Activated CD4-positive, alpha-beta T cell treated with anti-CD3 and anti-CD28 coated beads, Interleukin-2, amount 10 ng/mL, durations not matched to agents 24 days and 14 days (primary cell): ENCODE data around the gene MRPL28. TPM values are rescaled to one million over a fixed set of nuclear protein-coding genes. Genes with fewer than 3 reads are reported as not detected.
A peak's percentile ranks its signal among the peaks of the same experiment; 100 is the strongest.

Source experiments
- DNase-seq: peaks from one replicate; pipeline ENCODE4 v3.0.0; 2022
- H3K27ac Mint-ChIP-seq: one replicate; pipeline ENCODE4 v1.8.0; 2022; ENCODE audit warnings: mild to moderate bottlenecking, mixed read lengths
- H3K27me3 Mint-ChIP-seq: one replicate; pipeline ENCODE4 v1.8.0; 2022; ENCODE audit warnings: mixed read lengths
- H3K36me3 Mint-ChIP-seq: one replicate; pipeline ENCODE4 v1.8.0; 2022; ENCODE audit warnings: low read depth, mild to moderate bottlenecking, mixed read lengths
- H3K4me1 Mint-ChIP-seq: one replicate; pipeline ENCODE4 v1.8.0; 2021; ENCODE audit warnings: mixed read lengths
- H3K4me3 Mint-ChIP-seq: one replicate; pipeline ENCODE4 v1.8.0; 2022; ENCODE audit warnings: mild to moderate bottlenecking, moderate library complexity, mixed read lengths
- H3K9me3 Mint-ChIP-seq: one replicate; pipeline ENCODE4 v1.8.0; 2021; ENCODE audit warnings: mixed read lengths
- intact Hi-C: fragments of 100-400 bp; cut with micrococcal nuclease; formaldehyde crosslinking; loops from one replicate; pipeline ENCODE4 v1.15.1; 2023
- total RNA-seq: library from RNA; stranded (reverse); gene quantifications from 2 replicates; pipeline ENCODE4 v1.2.3, GENCODE V29; 2022

The MRPL28 gene
- total RNA-seq, 1 donor from 2014 or later = 109 TPM

- H3K4me3 Mint-ChIP-seq = peak overlapping the region; percentile 71
- no peaks in the 10 kb centered on the region for H3K9me3 Mint-ChIP-seq
- DNase-seq = no peak
- H3K27ac Mint-ChIP-seq = no peak overlapping the region
- peaks cover 35% of the 10 kb centered on the region for H3K4me1 Mint-ChIP-seq
- intact Hi-C loops = loop anchor here (2.0 kb wide), 1 partner anchor 27 kb away; no protein-coding TSS in a partner anchor
- no peaks in the 10 kb centered on the region for H3K27me3 Mint-ChIP-seq
- H3K36me3 Mint-ChIP-seq = peaks cover 9% of the 10 kb centered on the region
These were observed 46.2 kb downstream of the MRPL28 start for GRCh38 chr16:324201-324450.

GRCh38 chr16:322476-323143 lies 47.7 kb downstream of the MRPL28 start:
- peaks cover 14% of the 10 kb centered on the region for H3K36me3 Mint-ChIP-seq
- H3K9me3 Mint-ChIP-seq = no peaks in the 10 kb centered on the region
- peaks cover 40% of the 10 kb centered on the region for H3K4me1 Mint-ChIP-seq
- intact Hi-C loops = no loop called here
- H3K27me3 Mint-ChIP-seq = no peaks in the 10 kb centered on the region
- H3K27ac Mint-ChIP-seq = no peak overlapping the region
- no peak for DNase-seq
- no peak overlapping the region for H3K4me3 Mint-ChIP-seq

DNA sequence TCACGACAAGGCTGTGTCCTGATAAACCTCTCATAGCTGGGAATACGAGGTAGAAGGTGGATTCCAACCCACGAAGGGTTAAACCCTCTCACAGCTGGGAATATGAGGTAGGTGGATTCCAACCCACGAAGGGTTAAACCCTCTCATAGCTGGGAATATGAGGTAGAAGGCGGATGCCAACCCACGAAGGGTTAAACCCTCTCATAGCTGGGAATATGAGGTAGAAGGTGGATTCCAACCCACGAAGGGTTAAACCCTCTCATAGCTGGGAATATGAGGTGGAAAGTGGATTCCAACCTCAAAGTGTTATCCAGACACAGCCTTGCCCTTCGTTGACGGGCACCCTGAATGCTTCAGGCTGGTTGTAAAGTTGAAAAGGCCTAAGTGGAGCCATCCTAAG lies 48.8 kb downstream of the MRPL28 start:
- DNase-seq = no peak
- Mint-ChIP-seq H3K4me1 (peaks cover 36% of the 10 kb centered on the region), H3K4me3 (no peak overlapping the region), H3K27ac (no peak overlapping the region), H3K9me3 (no peaks in the 10 kb centered on the region), H3K36me3 (peaks cover 15% of the 10 kb centered on the region), H3K27me3 (no peaks in the 10 kb centered on the region)
- intact Hi-C loops = no loop called here

- Mint-ChIP-seq H3K4me3 (no peak overlapping the region), H3K27ac (no peak overlapping the region), H3K36me3 (peaks cover 12% of the 10 kb centered on the region), H3K9me3 (no peaks in the 10 kb centered on the region), H3K27me3 (no peaks in the 10 kb centered on the region), H3K4me1 (peaks cover 32% of the 10 kb centered on the region)
- intact Hi-C loops = no loop called here
- no peak for DNase-seq
These were observed 50.1 kb downstream of the MRPL28 start for GRCh38 chr16:320206-320605.

- no peaks in the 10 kb centered on the region for H3K27me3 Mint-ChIP-seq
These were observed 51.7 kb downstream of the MRPL28 start for GRCh38 chr16:318628-319027.

GRCh38 chr16:317583-317982 lies 52.8 kb downstream of the MRPL28 start:
- intact Hi-C loops = no loop called here
- H3K27ac Mint-ChIP-seq = no peak overlapping the region
- no peak for DNase-seq
- H3K4me3 Mint-ChIP-seq = no peak overlapping the region
- no peaks in the 10 kb centered on the region for H3K9me3 Mint-ChIP-seq
- H3K4me1 Mint-ChIP-seq = peaks cover 15% of the 10 kb centered on the region
- no peaks in the 10 kb centered on the region for H3K27me3 Mint-ChIP-seq
- H3K36me3 Mint-ChIP-seq = peaks cover 14% of the 10 kb centered on the region

More at GRCh38 chr16:318628-319027, 51.7 kb downstream of the MRPL28 start:
- H3K4me3 Mint-ChIP-seq = no peak overlapping the region
- H3K4me1 Mint-ChIP-seq = peaks cover 19% of the 10 kb centered on the region
- no peak for DNase-seq
- no peaks in the 10 kb centered on the region for H3K9me3 Mint-ChIP-seq
- peaks cover 11% of the 10 kb centered on the region for H3K36me3 Mint-ChIP-seq
- no peak overlapping the region for H3K27ac Mint-ChIP-seq
- intact Hi-C loops = no loop called here

Other genes with a start within 250 kb of the MRPL28 start
- gene NPRL3, start 231.9 kb downstream of the MRPL28 start, total RNA-seq = 52.9 and 53.8 TPM in 2 replicates
- not detected in 2 replicates for gene HBZ, start 217.9 kb downstream of the MRPL28 start, total RNA-seq
- gene HBM, start 204.6 kb downstream of the MRPL28 start, total RNA-seq = not detected in 2 replicates
- 0.33 TPM in 1 of 2 replicates, not detected in the other for gene HBA2, start 197.7 kb downstream of the MRPL28 start, total RNA-seq
- gene HBA1, start 193.9 kb downstream of the MRPL28 start, total RNA-seq = not detected in 2 replicates
- gene HBQ1, start 190.1 kb downstream of the MRPL28 start, total RNA-seq = 0.69 and 1.6 TPM in 2 replicates
- 82.3 and 87.9 TPM in 2 replicates for gene LUC7L, start 141.1 kb downstream of the MRPL28 start, total RNA-seq
- 17.3 and 18.6 TPM in 2 replicates for gene FAM234A, start 135.7 kb downstream of the MRPL28 start, total RNA-seq
- gene RGS11, start 94.6 kb downstream of the MRPL28 start, total RNA-seq = 0.14 TPM in 1 of 2 replicates, not detected in the other
- gene ARHGDIG, start 89.9 kb downstream of the MRPL28 start, total RNA-seq = not detected in 2 replicates
- not detected in 2 replicates for gene PDIA2, start 87.4 kb downstream of the MRPL28 start, total RNA-seq
- gene AXIN1, start 17.8 kb downstream of the MRPL28 start, total RNA-seq = 26.7 and 27.9 TPM in 2 replicates
- 34.1 and 37.8 TPM in 2 replicates for gene PGAP6, start 11.4 kb upstream of the MRPL28 start, total RNA-seq
- 64.3 and 64.8 TPM in 2 replicates for gene NME4, start 26.7 kb upstream of the MRPL28 start, total RNA-seq
- gene DECR2, start 31.3 kb upstream of the MRPL28 start, total RNA-seq = 17.6 and 18.5 TPM in 2 replicates
- 40.2 and 40.5 TPM in 2 replicates for gene RAB11FIP3, start 55.1 kb upstream of the MRPL28 start, total RNA-seq
- gene CAPN15, start 157.2 kb upstream of the MRPL28 start, total RNA-seq = 121 and 124 TPM in 2 replicates
- not detected in 2 replicates for gene PRR35, start 189.9 kb upstream of the MRPL28 start, total RNA-seq
- 1.1 TPM in 2 replicates for gene NHLRC4, start 196.5 kb upstream of the MRPL28 start, total RNA-seq
- 43.2 and 50.3 TPM in 2 replicates for gene PIGQ, start 199.4 kb upstream of the MRPL28 start, total RNA-seq
- gene RAB40C, start 219.5 kb upstream of the MRPL28 start, total RNA-seq = 12.5 and 16.5 TPM in 2 replicates